Activated CD8-positive, alpha-beta memory T cell treated with anti-CD3 and anti-CD28 coated beads, Interleukin-2, amount 50 U/mL, for 1 hour (primary cell): ENCODE results near the gene MRC2.
A peak's percentile ranks its signal among the peaks of the same experiment; 100 is the strongest.

Source experiments
- DNase-seq: peaks from one replicate; pipeline ENCODE4 v3.0.0-alpha.2; 2020; ENCODE audit errors: extremely low read depth

Gene MRC2

DNA sequence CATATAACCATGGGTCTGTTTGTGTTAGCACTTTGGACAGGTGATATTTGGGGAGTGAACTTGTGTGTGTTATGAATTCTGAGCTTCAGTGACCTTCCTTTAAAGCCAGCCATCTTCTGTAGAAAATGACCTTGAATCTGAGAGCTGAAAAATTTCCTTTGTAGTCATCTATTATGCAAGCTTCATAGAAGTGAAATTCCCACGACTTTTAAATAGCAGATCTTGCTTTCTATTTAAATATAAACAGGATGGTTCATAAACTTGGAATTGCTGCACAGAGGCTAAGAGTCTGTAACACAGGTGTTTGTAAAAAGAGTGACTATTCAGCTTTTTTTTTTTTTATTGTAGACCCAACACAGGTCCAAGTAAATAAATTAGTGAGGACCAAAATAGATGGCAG is 95.2 kb downstream of the MRC2 start:
- DNase-seq, result no peak

DNA sequence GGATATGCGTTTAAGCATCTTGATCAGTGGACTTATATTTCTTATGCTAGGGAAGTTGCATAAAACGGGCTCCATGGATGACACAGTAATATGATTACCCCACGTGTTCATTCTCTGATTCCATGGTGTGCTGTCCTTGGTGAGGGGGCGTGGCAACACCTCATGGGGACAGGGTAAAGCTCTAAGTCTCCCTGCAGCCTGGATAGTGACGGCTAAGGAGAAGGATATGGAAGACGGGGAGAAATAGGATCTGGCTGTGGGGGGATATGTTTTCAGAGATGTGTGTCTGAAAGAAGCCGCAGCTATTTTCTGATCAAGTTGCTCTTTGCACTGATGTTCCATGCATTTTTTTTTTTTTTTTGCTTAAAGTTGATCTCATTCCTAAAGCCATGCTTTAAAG is 96.4 kb downstream of the MRC2 start:
- no peak for DNase-seq

DNA sequence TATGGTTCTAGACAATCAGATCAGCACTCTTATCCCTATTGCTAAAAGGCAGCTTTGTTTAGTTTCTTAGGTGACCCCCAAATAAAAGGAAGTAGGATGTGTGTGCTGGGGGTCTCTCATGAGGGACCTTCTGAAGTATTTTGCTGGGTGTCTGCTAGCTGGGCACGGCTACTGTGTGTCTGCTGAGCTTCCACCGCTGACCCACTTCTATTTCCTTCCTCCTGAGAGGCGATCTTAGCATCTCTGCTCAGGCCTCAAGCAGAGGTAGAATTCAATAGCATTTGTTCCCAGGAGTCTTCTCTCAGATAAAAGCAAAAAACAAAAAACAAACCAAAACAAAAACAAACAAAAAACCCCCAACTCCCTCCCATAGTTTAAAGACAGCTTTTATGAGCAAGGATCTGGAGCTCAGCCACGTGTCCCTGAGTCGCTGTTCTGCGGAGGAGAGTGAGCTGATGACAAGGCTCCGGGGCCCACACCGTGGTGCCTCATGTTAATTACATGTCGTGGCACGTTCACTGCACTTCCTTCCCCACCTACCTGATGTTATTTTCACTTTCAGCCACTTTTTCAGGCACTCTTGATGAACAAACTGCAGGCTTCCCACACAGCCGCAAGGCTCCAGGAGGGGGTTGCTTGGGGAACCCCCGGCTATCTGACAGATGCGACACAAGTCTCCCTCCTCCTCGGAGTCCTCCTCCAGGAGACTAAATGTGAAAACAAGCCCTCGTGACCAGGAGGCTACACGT is 97.1 kb downstream of the MRC2 start:
- peak; percentile 17 for DNase-seq

DNA sequence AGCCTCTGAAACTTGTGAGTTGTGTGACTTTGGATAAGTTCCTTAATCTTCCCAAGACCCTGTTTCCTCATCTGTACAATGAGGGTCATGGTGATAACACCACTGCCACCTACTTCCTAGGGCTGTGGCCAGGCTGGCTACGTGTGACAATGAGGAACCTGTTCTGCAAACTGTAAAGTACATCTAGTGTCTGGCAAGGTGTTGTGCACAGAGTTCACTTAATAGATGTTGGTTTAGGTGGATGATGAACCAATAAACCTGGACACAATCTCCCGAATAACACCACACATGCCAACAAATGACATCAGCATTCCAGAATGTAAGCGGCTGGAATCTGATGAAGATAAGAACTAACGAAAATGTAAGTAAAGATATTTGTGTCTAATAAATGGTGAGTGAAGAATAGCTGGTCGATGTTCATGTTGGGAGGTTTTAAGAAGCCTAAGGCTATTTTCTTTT is 98.3 kb downstream of the MRC2 start:
- DNase-seq, result no peak

DNA sequence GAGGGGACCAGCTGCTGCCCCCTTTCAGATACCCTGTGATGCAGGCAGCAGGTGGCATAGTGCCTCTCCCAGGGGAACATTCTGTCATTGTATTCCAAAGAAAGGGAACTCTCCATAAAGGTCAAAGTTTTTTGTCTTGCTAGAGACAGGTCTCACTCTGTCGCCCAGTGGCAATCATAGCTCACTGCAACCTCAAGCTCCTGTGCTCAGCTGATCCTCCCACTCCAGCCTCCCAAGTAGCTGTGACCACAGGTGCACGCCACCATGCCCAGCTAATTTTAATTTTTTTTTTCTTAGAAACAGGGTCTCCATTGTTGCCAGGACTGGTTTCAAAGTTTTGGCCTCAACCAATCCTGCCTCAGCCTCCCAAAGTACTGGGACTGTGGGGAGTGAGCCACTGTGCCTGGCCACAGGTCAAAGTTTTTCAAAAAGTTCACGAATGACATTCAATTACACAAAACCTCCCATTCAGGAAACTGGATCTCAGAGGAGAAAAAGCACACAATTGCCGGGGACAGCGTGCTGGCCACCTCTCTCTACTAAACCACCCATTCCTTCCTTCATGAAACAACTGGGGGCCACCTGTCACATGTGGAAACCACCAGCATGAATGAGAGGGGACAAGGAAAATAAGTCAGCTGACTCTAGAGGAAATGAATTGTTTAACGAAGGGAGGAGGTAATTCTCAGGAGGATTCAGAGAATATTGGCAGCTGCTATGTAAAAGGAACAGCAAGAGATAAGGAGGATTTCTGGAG is 100.6 kb downstream of the MRC2 start:
- DNase-seq, result no peak

DNA sequence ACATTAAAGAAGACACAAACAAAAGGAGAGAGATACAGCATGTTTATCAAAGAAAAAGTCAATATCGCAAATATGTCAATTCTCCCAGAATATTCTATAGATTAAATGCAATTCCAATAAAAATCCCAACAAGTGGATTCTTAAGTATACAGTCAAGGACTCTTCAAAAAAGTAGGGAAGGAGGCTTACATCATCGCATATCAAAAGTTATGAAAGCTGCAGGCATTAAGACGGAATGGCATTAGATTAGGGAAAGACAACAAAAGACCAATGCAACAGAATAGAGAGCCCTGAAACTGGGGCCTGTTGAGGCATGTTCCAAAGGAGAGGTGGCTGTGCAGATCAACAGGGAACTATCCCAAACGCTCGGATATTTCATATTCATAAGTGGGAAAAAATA is 104.7 kb downstream of the MRC2 start:
- DNase-seq, result no peak

DNA sequence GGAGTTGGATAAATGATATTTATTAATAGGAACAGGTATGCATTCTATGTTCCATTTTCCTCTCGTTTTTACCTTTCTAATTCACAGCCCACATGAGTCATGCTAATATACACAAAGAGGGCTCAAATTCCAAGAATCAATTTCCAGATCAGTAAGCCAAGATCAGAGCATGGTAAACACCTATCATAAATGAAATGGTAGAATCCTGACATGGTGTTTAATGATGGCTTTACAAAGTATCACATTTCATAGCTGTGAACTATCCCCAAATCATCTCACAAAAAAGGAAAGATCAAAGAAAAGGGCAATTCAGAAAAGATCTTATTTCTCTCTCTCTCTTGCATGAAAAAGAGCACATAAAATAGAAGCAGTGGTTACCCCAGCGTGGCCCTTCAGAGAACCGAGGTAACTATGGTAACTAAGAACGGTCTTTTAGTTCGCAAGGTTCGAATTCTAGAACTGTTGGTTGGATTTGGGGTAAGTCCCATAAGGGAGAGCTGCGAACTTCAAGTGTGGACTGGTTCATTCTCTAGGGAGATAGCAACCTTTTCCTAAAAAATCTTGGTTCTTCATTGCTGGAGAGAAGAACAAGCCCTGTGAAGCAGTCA is 107.7 kb downstream of the MRC2 start:
- DNase-seq, result no peak

DNA sequence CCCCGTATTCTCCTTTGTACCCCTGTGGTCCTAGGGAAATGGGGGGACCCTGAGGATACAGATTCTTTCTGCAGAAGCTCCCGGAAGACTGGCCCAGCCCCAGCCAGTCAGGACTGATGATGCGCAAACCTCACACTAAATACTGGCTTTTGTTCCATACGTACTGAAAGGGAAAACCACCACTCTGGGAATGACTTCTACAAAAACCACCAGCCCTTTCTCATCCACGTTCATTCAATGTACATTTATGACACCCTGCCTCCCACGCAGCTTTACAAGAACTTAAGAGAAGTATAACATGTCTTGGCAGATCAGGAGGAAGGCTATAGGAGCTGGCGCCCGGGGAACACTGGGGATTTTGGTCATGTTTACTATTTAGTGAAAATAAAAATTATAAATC is 110.0 kb downstream of the MRC2 start:
- no peak for DNase-seq

DNA sequence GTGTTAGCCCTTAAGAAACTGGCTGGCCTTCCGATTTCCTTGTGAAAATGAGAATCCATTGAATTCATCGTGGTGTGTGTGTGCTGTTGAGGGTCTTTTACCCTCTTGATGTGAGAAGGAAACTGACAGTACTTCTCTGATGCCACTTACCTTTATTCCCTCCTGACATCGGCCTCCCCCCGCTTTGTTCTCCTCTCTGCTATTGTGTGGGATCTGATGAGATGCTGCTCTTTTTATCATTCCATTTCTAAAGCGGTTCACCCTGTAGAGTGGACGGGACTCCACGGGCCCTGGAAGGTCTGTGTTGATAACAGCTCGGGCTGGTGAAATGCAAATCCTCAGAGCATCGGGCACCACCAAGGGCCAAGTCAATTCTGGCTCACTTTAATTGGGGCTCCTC is 110.8 kb downstream of the MRC2 start:
- DNase-seq, result no peak

DNA sequence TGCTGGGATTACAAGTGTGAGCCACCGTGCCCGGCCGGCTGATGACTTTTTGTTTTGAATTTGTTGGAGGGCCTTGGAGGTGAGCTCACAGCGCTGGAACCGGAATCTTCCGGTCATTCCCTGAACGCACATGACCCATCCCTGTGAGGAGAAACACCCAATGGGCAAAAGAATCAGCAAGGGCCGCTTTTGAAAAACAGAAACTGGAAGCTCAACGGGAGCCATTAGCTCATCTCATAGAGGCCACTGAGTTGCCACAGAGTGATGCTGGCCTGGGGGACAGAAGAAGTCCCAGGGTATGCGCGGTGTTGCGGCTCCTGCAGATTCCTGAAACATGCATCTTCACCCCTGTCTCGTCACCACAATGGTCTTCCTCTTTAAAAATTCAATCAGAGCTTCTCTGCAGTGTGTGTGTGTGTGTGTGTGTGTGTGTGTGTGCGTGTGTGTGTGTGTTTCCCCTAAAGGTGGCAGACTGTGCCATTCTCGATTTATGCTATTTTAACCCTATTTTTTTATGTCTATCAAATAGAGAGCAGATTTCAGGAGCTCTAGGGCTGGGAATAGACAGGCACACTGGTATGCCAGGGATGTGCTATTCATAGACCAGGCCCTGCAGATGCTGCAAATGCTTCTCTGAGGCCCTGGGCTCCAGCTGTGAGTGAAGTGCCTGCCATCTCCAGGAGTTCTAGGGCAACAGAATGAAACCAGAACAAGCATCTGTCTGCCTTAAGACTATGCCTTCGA is 112.3 kb downstream of the MRC2 start:
- no peak for DNase-seq

DNA sequence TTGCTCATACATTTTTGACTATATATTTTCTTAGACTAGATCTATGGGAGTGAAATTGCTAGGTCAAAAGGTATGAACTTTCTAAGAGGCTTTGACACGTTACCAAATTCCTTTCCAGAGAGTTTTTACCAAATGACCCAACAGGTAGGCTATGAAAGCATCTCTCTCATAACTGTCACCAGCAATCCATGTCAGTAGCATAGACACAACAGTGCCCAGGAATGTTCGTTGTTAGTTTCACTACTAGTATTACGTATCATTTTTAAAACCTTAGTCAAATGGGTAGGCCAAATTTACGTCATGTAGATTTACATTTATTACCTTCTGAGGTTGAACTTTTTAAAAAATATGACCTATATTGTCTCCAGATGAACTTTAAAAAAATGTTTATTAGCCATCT is 113.8 kb downstream of the MRC2 start:
- no peak for DNase-seq
